ENCODE measurements around the gene EDC3. TPM values are rescaled to one million over a fixed set of nuclear protein-coding genes. Genes with fewer than 3 reads are reported as not detected.

The EDC3 gene
- total RNA-seq, 4 donors from 2014 or later = 14.4 to 18.8 (median 17.2) TPM

- H3K27ac ChIP-seq = peak overlapping the region; percentile 93 to 99 (median 96)
- TF ChIP-seq POLR2A (IDR thresholded peaks at IDR 0.05) = peak in 1 of 2 donors; percentile 20
- peak in 1 of 2 donors; percentile 49 for TF ChIP-seq EP300 (IDR thresholded peaks at IDR 0.05)
- TF ChIP-seq, protein P1, sequence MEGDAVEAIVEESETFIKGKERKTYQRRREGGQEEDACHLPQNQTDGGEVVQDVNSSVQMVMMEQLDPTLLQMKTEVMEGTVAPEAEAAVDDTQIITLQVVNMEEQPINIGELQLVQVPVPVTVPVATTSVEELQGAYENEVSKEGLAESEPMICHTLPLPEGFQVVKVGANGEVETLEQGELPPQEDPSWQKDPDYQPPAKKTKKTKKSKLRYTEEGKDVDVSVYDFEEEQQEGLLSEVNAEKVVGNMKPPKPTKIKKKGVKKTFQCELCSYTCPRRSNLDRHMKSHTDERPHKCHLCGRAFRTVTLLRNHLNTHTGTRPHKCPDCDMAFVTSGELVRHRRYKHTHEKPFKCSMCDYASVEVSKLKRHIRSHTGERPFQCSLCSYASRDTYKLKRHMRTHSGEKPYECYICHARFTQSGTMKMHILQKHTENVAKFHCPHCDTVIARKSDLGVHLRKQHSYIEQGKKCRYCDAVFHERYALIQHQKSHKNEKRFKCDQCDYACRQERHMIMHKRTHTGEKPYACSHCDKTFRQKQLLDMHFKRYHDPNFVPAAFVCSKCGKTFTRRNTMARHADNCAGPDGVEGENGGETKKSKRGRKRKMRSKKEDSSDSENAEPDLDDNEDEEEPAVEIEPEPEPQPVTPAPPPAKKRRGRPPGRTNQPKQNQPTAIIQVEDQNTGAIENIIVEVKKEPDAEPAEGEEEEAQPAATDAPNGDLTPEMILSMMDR (IDR thresholded peaks at IDR 0.05) = no peak
- peak overlapping the region; percentile 74 to 100 (median 89) for H3K4me3 ChIP-seq
- no peaks in the 10 kb centered on the region for H3K27me3 ChIP-seq
- H3K9me3 ChIP-seq = no peaks in the 10 kb centered on the region
- H3K4me1 ChIP-seq = peaks cover 0 to 41% (median 31%) of the 10 kb centered on the region in 4 donors
- 0 to 1% methylated on average over 17 to 66 of the region's 76 CpGs for WGBS, 2 donors
- H3K36me3 ChIP-seq = peaks cover 0 to 12% (median 8%) of the 10 kb centered on the region in 3 donors
- peak; percentile 65 to 69 for DNase-seq (ENCODE audit: low spot score in 2 of 2)
Measured at GRCh38 chr15:74614744-74615507, 80.9 kb downstream of the EDC3 start.

- no peak for TF ChIP-seq EP300 (IDR thresholded peaks at IDR 0.05)
- TF ChIP-seq, protein P1 (IDR thresholded peaks at IDR 0.05) = peak in 1 of 5 experiments; percentile 16
- Histone ChIP-seq H3K27me3 (no peaks in the 10 kb centered on the region), H3K36me3 (peaks cover 0 to 4% (median under 1%) of the 10 kb centered on the region in 3 donors), H3K9me3 (no peaks in the 10 kb centered on the region), H3K4me1 (peaks cover 0 to 38% (median 31%) of the 10 kb centered on the region in 4 donors), H3K27ac (peak overlapping the region; percentile 93 to 99 (median 96)), H3K4me3 (peak overlapping the region; percentile 74 to 100 (median 89))
- no peak for DNase-seq (ENCODE audit: low spot score in 2 of 2)
- WGBS, 2 donors = 38 to 40% methylated on average over 33 to 36 of the region's 38 CpGs
Measured at GRCh38 chr15:74613953-74614743, 81.7 kb downstream of the EDC3 start.

DNA sequence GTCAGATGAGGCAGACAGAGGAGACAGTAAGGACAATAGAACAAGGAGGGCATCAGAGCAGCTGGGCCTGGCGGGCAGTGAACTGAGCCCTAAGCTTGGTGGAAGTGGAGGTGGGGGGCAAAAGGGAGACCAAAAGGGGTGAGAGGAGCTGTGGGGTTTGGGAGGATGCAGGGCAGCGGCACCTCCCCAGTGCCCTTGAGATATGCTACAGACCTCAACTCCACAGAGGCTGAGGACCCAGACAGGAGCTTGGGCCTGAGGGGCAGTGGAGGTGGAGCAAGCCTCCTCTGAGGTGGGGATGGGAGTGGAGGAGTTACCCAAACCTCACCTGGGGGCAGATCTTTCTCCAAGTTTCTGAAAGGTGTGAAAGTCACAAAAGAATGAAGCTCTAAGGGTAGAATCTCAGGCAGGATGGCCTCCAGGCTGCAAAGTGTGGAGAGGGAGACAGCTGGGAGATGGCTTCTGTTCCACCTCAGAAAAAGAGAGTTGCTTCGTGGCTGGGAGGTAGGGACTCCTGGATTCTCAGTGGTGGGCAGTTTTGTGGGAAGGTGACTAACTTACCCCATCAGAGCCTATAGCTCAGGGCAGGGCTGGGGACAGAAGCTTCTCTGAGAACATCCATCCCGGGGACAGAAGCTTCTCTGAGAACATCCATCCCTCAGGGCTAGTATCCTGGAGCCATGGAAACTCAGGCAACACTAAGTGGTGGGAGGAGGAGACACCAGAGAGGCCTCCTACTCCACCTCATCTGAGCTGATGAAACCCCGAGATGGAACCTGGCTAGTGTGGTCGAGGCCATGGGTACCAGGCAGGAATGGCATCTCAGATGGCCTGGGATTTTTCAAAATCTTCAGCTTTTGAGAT lies 82.5 kb downstream of the EDC3 start:
- Histone ChIP-seq H3K27ac (peak overlapping the region in 2 of 4 donors; percentile 94 to 99), H3K27me3 (no peaks in the 10 kb centered on the region), H3K4me1 (peaks cover 0 to 30% (median 28%) of the 10 kb centered on the region in 4 donors), H3K36me3 (no peaks in the 10 kb centered on the region), H3K4me3 (no peak overlapping the region), H3K9me3 (no peaks in the 10 kb centered on the region)
- DNase-seq (ENCODE audit: low spot score in 2 of 2) = no peak
- no peak for TF ChIP-seq POLR2A (IDR thresholded peaks at IDR 0.05)
- no peak for TF ChIP-seq EP300 (IDR thresholded peaks at IDR 0.05)
- TF ChIP-seq, protein P1 (IDR thresholded peaks at IDR 0.05) = no peak
- WGBS, 2 donors = 67 to 73% methylated on average over 6 of the region's 6 CpGs

- H3K27ac ChIP-seq = no peak overlapping the region
- no peak overlapping the region for H3K4me3 ChIP-seq
- H3K36me3 ChIP-seq = no peaks in the 10 kb centered on the region
- DNase-seq (ENCODE audit: low spot score in 2 of 2) = no peak
- H3K27me3 ChIP-seq = no peaks in the 10 kb centered on the region
- H3K4me1 ChIP-seq = peaks cover 0 to 24% (median 22%) of the 10 kb centered on the region in 4 donors
- 64 to 85% methylated on average over 2 of the region's 2 CpGs for WGBS, 2 donors
- H3K9me3 ChIP-seq = no peaks in the 10 kb centered on the region
- TF ChIP-seq, protein P1 (IDR thresholded peaks at IDR 0.05) = no peak
- TF ChIP-seq EP300 (IDR thresholded peaks at IDR 0.05) (no peak), POLR2A (IDR thresholded peaks at IDR 0.05) (no peak)
Measured at GRCh38 chr15:74612677-74613076, 83.1 kb downstream of the EDC3 start.
